ENCODE results near the gene IRF8.

GRCh38 chr16:85969159-85969558, 70.2 kb downstream of the IRF8 start:
- TF ChIP-seq, protein P1, sequence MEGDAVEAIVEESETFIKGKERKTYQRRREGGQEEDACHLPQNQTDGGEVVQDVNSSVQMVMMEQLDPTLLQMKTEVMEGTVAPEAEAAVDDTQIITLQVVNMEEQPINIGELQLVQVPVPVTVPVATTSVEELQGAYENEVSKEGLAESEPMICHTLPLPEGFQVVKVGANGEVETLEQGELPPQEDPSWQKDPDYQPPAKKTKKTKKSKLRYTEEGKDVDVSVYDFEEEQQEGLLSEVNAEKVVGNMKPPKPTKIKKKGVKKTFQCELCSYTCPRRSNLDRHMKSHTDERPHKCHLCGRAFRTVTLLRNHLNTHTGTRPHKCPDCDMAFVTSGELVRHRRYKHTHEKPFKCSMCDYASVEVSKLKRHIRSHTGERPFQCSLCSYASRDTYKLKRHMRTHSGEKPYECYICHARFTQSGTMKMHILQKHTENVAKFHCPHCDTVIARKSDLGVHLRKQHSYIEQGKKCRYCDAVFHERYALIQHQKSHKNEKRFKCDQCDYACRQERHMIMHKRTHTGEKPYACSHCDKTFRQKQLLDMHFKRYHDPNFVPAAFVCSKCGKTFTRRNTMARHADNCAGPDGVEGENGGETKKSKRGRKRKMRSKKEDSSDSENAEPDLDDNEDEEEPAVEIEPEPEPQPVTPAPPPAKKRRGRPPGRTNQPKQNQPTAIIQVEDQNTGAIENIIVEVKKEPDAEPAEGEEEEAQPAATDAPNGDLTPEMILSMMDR (IDR thresholded peaks at IDR 0.05 in 8 of 11, conservative IDR thresholded peaks at IDR 0.05 in 3 of 11), result no peak
- TF ChIP-seq POLR2A (IDR thresholded peaks at IDR 0.05), result no peak
